Fibroblast of pulmonary artery (primary cell): ENCODE measurements around the gene DEFB121.

Experiments
- DNase-seq: peaks from one replicate; pipeline ENCODE4 v3.0.0-alpha.2; 2010; ENCODE audit warnings: low read depth
- H3K4me3 ChIP-seq: replicated peaks from 2 replicates; pipeline ENCODE4 v1.5.1; 2011; ENCODE audit warnings: low read depth, mild to moderate bottlenecking, control low read depth, low read length, moderate library complexity
- TF ChIP-seq, protein P1 (sequence below): IDR thresholded peaks from 2 replicates; pipeline ENCODE4 v1.5.1; 2011; ENCODE audit warnings: mild to moderate bottlenecking, control low read depth, low read length, inconsistent platforms; ENCODE audit errors: missing control alignments

DEFB121 gene, protein sequence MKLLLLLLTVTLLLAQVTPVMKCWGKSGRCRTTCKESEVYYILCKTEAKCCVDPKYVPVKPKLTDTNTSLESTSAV

DNA sequence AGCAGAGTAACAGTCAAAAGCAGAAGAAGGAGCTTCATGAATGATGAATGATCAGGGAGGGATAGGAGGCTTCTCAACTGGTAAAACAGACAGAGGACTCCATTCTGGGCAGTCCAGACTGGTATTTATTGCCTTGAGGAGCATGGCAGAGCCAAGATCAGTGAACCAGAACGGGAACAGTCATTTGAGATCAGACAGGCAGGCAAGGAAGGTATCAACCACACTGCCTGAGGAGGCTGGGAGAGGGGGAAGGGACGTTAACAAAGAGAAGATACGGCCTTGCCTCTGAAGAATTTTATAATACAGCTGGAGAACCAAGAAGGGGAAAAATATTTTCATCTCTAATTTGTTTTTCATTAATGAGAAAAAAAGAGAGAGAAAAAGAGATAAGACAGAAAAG is at the start of gene DEFB121:
TSS of gene DEFB121 (minus strand) at position 101 of the 400 bp plus-strand sequence. CDS start at position 38, 63 bp downstream.
- no peak for DNase-seq
- TF ChIP-seq, protein P1, sequence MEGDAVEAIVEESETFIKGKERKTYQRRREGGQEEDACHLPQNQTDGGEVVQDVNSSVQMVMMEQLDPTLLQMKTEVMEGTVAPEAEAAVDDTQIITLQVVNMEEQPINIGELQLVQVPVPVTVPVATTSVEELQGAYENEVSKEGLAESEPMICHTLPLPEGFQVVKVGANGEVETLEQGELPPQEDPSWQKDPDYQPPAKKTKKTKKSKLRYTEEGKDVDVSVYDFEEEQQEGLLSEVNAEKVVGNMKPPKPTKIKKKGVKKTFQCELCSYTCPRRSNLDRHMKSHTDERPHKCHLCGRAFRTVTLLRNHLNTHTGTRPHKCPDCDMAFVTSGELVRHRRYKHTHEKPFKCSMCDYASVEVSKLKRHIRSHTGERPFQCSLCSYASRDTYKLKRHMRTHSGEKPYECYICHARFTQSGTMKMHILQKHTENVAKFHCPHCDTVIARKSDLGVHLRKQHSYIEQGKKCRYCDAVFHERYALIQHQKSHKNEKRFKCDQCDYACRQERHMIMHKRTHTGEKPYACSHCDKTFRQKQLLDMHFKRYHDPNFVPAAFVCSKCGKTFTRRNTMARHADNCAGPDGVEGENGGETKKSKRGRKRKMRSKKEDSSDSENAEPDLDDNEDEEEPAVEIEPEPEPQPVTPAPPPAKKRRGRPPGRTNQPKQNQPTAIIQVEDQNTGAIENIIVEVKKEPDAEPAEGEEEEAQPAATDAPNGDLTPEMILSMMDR: no peak
- no peak within 1 kb of the TSS for H3K4me3 ChIP-seq

DNA sequence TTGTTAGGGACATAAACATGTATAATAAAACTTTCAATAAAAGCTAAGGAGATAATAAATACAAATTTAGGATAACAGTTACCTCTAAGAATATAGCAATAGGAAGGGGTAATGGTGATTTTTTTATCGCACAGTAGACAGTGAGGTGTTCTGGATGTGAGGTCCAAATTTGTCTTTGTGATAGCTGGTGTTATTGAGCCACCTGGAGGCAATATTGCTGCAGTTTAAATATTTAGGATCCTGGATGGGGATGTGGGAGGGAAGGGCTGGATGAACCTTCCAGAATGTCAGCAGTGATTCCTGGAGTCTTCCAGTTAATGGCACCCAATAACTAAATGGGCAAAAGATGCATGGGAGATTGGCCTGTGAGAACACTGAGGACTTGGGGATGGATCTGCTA is 48.3 kb upstream of the DEFB121 start:
- DNase-seq: no peak
- TF ChIP-seq, protein P1: no peak
- no peak overlapping the region for H3K4me3 ChIP-seq

DNA sequence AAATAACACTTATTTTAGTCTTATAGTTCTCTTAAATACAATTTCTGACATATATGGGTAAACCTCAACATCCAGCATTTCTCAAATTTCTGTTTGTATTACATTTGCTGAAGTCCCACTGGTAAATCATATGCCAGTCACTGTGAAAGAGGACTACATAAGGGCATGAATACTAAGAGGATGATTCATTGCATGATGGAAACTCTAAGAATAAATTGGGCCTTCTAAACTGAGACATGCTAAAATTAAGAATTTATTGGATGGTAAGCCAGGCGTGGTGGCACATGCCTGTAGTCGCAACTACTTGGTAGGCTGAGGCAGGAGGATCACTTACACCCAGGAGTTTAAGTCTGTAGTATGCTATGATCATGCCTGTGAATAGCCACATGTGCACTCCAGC is 46.6 kb upstream of the DEFB121 start:
- TF ChIP-seq, protein P1: no peak
- no peak overlapping the region for H3K4me3 ChIP-seq
- no peak for DNase-seq

DNA sequence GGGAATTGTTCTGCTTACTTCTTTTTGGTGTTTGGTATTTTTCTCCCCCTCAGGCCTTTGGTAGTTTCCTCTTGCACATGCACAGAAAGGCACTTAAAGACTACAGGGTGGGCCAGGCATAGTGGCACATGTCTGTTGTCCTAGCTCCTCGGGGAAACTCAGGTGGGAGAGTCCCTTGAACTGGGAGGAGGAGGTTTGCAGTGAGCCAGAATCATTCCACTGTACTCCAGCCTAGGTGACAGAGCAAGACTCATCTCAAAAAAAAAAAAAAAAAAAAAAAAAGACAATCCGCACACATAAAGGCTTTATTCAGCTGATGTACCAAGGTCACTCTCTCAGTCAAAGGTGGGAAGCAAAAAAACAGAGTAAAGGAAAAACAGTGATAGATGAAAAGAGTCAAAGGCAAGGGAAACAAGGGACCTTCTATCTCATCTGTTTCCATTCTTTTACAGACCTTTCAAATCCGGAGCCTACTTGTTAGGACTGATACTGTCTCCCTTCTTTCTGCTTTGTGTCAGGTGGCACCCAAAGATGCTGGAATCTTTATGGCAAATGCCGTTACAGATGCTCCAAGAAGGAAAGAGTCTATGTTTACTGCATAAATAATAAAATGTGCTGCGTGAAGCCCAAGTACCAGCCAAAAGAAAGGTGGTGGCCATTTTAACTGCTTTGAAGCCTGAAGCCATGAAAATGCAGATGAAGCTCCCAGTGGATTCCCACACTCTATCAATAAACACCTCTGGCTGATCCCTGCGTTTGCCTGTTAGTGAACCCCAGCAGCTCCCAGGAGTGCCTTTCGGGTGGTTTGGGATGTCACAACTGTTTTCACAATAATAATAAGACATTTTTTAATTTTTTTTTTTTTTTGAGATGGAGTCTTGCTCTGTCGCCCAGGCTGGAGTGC is 43.7 kb upstream of the DEFB121 start:
- TF ChIP-seq, protein P1: no peak

DNA sequence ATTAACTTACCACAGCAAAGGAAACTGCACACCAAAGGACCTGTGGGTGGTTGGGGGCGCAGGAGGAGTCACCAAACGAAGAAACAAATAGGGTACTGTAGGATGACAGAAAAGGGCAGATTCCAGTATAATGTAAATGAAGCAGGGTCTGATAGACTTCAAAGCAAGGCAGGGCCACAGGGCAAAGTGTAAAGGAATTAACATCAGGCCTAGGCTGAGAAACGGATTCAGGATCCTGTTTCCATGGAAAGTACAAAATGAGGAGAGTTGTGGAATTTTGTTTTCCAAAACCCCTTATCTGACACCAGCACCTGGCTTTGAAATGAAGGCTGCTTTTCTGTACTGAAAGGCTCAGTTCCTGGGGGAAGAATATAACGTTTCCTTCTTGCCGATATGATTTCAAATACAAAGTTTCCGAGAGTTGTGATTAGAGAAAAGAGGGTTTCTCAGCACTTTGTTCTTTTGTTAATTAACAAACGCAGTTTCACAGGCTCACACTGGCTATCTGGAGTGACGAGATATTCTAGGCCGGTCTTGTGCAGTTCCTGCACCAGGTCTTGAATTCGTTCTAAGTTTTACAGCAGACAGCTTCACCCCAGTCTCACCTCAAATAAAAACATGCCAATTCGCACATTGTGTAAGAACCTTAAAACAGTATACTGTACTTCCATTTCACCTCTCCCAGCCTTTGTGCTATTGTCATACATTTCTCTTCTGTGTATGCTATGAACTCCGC is 40.2 kb upstream of the DEFB121 start:
- no peak for DNase-seq
- no peak overlapping the region for H3K4me3 ChIP-seq
- TF ChIP-seq, protein P1: no peak

More for the DNA sequence above, 43.7 kb upstream of the DEFB121 start:
- no peak for DNase-seq
- H3K4me3 ChIP-seq: no peak overlapping the region

DNA sequence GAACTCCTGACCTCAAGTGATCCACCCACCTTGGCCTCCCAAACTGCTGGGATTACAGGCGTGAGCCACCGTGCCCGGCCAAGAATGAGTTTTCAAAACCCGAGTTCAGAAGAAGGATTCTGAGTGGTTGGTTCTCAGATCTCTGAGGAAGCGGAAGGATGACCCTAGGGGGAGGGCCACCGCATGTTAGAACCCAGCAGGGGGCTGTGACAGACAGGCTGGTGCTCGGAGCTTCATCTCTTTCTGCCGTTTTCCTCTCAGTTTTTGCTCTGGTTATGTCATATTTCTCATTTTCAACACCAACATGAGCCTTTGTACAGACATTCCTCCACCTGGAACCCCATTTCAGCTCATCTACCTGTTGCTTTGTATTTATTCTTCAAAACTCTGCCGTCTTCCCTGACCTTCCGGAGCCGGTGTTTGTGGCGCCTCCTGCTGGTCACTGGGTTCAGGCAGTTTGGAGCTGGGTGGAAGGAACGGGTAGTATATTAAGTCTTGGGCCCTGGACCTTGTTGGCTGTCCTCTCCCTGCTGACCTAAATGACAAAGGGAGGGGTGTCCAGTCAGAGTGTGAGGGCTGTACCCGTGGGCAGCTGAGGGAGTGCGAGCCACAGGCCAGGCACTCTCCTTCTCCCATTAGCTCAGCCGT is 34.1 kb upstream of the DEFB121 start, which contains the start of gene DEFB123:
TSS of gene DEFB123 (plus strand) at position 621 of the 648 bp plus-strand sequence. CDS start 67 bp downstream, outside the sequence.
- no peak within 1 kb of the TSS for H3K4me3 ChIP-seq
- TF ChIP-seq, protein P1: peak; percentile 10
- DNase-seq: no peak
